Effector CD4-positive, alpha-beta T cell (primary cell): ENCODE data around the gene OR8A1. TPM values are rescaled to one million over a fixed set of nuclear protein-coding genes. Genes with fewer than 3 reads are reported as not detected.

Experiments used
- DNase-seq: peaks from one replicate; pipeline ENCODE4 v3.0.0-alpha.2; 2020
- total RNA-seq: gene quantifications from one replicate; lab custom pipeline; 2026; lab: John Stamatoyannopoulos, UW

Gene OR8A1
- not detected for total RNA-seq

- no peak for DNase-seq
Measured at GRCh38 chr11:124569697-124570096, at the start of gene OR8A1. Gene OR8A1 (plus strand): TSS chr11:124569997. CDS start chr11:124570120, 123 bp downstream.

- no peak for DNase-seq
Measured at GRCh38 chr11:124520550-124520854, 49.3 kb upstream of the OR8A1 start.

GRCh38 chr11:124533626-124534025 is 36.2 kb upstream of the OR8A1 start:
- DNase-seq, result no peak

- DNase-seq, result no peak
Measured at GRCh38 chr11:124534051-124534450, 35.7 kb upstream of the OR8A1 start.

GRCh38 chr11:124535552-124536232 is 34.1 kb upstream of the OR8A1 start:
- no peak for DNase-seq

GRCh38 chr11:124536520-124536919 is 33.3 kb upstream of the OR8A1 start:
- DNase-seq, result no peak

- no peak for DNase-seq
Measured at GRCh38 chr11:124538019-124538418, 31.8 kb upstream of the OR8A1 start.

GRCh38 chr11:124541204-124541603 is 28.6 kb upstream of the OR8A1 start:
- no peak for DNase-seq

GRCh38 chr11:124543145-124543544 is 26.7 kb upstream of the OR8A1 start:
- DNase-seq, result no peak

GRCh38 chr11:124543554-124543953 is 26.2 kb upstream of the OR8A1 start, which contains the start of gene OR8B12:
Gene OR8B12 (minus strand): TSS chr11:124543654. CDS start chr11:124543654, 0 bp downstream.
- no peak for DNase-seq

GRCh38 chr11:124551189-124551588 is 18.6 kb upstream of the OR8A1 start:
- DNase-seq, result no peak

- DNase-seq, result no peak
Measured at GRCh38 chr11:124551987-124552386, 17.8 kb upstream of the OR8A1 start.

- no peak for DNase-seq
Measured at GRCh38 chr11:124556828-124557227, 13.0 kb upstream of the OR8A1 start.

GRCh38 chr11:124570160-124570559 is 363 bp downstream of the OR8A1 start:
- DNase-seq, result no peak

GRCh38 chr11:124577716-124578427 is 8.1 kb downstream of the OR8A1 start:
- no peak for DNase-seq

- DNase-seq, result no peak
Measured at GRCh38 chr11:124578761-124579160, 9.0 kb downstream of the OR8A1 start.

GRCh38 chr11:124581817-124582216 is 12.0 kb downstream of the OR8A1 start:
- DNase-seq, result no peak

- DNase-seq, result no peak
Measured at GRCh38 chr11:124582565-124582964, 12.8 kb downstream of the OR8A1 start.

- no peak for DNase-seq
Measured at GRCh38 chr11:124583781-124584180, 14.0 kb downstream of the OR8A1 start.

GRCh38 chr11:124584681-124585372 is 15.0 kb downstream of the OR8A1 start:
- no peak for DNase-seq

GRCh38 chr11:124586238-124586860 is 16.6 kb downstream of the OR8A1 start:
- peak; percentile 7 for DNase-seq

- DNase-seq, result no peak
Measured at GRCh38 chr11:124591430-124591829, 21.6 kb downstream of the OR8A1 start.

- DNase-seq, result no peak
Measured at GRCh38 chr11:124592627-124593026, 22.8 kb downstream of the OR8A1 start.
